ENCODE measurements around the gene SNX14. TPM values are rescaled to one million over a fixed set of nuclear protein-coding genes. Genes with fewer than 3 reads are reported as not detected.

The SNX14 gene
- total RNA-seq, 1 donor from 2014 or later: 89.5 TPM

DNA sequence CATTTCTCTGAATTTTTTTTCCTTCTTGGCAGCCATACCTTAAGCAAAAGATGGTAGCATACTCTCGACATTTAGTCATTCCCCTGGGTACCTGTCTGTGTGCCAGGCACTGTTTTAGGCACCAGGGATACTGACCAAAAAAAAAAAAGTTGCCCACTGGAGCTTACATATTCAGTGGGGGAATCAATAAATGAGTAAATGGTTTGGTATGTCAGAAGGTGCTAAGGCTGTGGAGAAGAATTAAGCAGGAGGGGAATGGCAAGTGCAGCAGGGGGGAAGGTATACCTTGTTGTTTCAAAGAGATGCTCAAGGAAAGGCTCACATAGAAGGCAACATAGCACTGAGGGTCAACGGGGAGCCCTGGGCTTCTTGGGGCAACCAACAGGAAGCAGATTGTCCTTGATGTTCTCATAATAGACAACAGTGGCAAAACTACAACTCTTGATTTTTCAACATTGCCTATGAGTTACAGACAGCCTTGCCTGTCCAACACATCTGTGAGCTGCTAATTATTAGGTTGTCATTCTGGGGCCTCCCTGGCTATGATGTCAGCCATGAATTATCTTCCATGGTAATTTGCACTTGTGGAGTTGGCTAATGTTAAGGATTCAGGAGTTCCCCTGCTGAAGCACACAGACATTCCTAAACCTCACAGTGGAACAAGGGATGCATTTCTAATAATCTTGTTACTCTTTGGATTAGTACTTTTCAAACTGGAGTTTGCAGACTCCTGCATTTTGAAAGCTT lies 124.2 kb downstream of the SNX14 start:
- FAIRE-seq: no peak

DNA sequence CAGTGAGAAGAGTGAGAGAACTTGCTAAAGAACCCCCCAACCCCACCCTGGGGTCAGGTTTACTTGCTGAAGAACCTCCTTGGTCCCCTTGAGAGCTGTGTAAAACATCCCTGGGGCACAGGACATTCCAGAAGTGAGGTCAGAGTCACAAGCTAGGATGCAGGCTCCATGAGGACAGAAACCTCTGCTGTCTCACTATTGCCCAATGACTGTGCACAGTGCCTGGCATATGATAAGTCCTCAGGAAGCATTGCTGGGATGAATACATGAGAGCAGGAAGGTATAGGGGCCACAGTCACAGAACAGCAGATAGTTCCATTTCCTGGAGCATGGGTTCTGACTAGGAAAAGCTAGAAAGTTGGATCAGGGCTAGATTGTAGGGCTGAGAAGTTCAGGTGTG lies 125.3 kb downstream of the SNX14 start:
- Mint-ChIP-seq H3K4me3 (ENCODE audit: unreplicated experiment) (no peak overlapping the region), H3K27me3 (ENCODE audit: low read depth, unreplicated experiment) (no peaks in the 10 kb centered on the region), H3K9me3 (ENCODE audit: unreplicated experiment) (no peaks in the 10 kb centered on the region), H3K36me3 (ENCODE audit: low read depth, unreplicated experiment) (no peaks in the 10 kb centered on the region), H3K4me1 (ENCODE audit: low read depth, unreplicated experiment) (peaks cover 48% of the 10 kb centered on the region), H3K27ac (ENCODE audit: unreplicated experiment) (peak overlapping the region; percentile 1)
- no peak for FAIRE-seq
- Histone ChIP-seq H3K27ac (ENCODE audit: low read depth, low read length) (no peak overlapping the region), H3K4me2 (ENCODE audit: low read length) (no peak overlapping the region), H3K79me2 (ENCODE audit: insufficient read depth, low read length) (peaks cover 5% of the 10 kb centered on the region), H3K9ac (ENCODE audit: low read length) (no peak overlapping the region), H3K9me3 (ENCODE audit: insufficient read depth, low read depth, low read length) (no peaks in the 10 kb centered on the region), H4K20me1 (ENCODE audit: insufficient read depth, low read length) (no peaks in the 10 kb centered on the region), H3K4me1 (ENCODE audit: insufficient read depth, low read length) (peaks cover 47% of the 10 kb centered on the region), H3K36me3 (ENCODE audit: insufficient read depth, low read length) (peaks cover 11% of the 10 kb centered on the region), H3K27me3 (ENCODE audit: insufficient read depth, low read length) (no peaks in the 10 kb centered on the region), H2AFZ (ENCODE audit: low read depth, low read length) (no peak overlapping the region), H3K4me3 (ENCODE audit: insufficient read depth, low read depth, low read length) (no peak overlapping the region)
- no peak for TF ChIP-seq EZH2 (IDR thresholded peaks at IDR 0.05; ENCODE audit: insufficient read depth, low read length)
- TF ChIP-seq, protein P1, sequence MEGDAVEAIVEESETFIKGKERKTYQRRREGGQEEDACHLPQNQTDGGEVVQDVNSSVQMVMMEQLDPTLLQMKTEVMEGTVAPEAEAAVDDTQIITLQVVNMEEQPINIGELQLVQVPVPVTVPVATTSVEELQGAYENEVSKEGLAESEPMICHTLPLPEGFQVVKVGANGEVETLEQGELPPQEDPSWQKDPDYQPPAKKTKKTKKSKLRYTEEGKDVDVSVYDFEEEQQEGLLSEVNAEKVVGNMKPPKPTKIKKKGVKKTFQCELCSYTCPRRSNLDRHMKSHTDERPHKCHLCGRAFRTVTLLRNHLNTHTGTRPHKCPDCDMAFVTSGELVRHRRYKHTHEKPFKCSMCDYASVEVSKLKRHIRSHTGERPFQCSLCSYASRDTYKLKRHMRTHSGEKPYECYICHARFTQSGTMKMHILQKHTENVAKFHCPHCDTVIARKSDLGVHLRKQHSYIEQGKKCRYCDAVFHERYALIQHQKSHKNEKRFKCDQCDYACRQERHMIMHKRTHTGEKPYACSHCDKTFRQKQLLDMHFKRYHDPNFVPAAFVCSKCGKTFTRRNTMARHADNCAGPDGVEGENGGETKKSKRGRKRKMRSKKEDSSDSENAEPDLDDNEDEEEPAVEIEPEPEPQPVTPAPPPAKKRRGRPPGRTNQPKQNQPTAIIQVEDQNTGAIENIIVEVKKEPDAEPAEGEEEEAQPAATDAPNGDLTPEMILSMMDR (IDR thresholded peaks at IDR 0.05; ENCODE audit: insufficient read depth, low read depth, low read length): no peak
- DNase-seq (ENCODE audit: low read depth): no peak

More for the DNA sequence above, 124.2 kb downstream of the SNX14 start:
- H3K4me1 Mint-ChIP-seq (ENCODE audit: low read depth, unreplicated experiment): peaks cover 46% of the 10 kb centered on the region
- TF ChIP-seq EZH2 (IDR thresholded peaks at IDR 0.05; ENCODE audit: insufficient read depth, low read length): no peak
- TF ChIP-seq, protein P1 (IDR thresholded peaks at IDR 0.05; ENCODE audit: insufficient read depth, low read depth, low read length): no peak
- no peak overlapping the region for H3K9ac ChIP-seq (ENCODE audit: low read length)
- H3K27ac Mint-ChIP-seq (ENCODE audit: unreplicated experiment): peak overlapping the region; percentile 82
- no peaks in the 10 kb centered on the region for H4K20me1 ChIP-seq (ENCODE audit: insufficient read depth, low read length)
- peaks cover 14% of the 10 kb centered on the region for H3K36me3 ChIP-seq (ENCODE audit: insufficient read depth, low read length)
- H3K4me1 ChIP-seq (ENCODE audit: insufficient read depth, low read length): peaks cover 40% of the 10 kb centered on the region
- H3K27me3 ChIP-seq (ENCODE audit: insufficient read depth, low read length): no peaks in the 10 kb centered on the region
- no peaks in the 10 kb centered on the region for H3K36me3 Mint-ChIP-seq (ENCODE audit: low read depth, unreplicated experiment)
- no peaks in the 10 kb centered on the region for H3K9me3 Mint-ChIP-seq (ENCODE audit: unreplicated experiment)
- H3K4me3 Mint-ChIP-seq (ENCODE audit: unreplicated experiment): no peak overlapping the region
- H3K4me3 ChIP-seq (ENCODE audit: insufficient read depth, low read depth, low read length): no peak overlapping the region
- no peak overlapping the region for H3K27ac ChIP-seq (ENCODE audit: low read depth, low read length)
- no peak overlapping the region for H2AFZ ChIP-seq (ENCODE audit: low read depth, low read length)
- H3K9me3 ChIP-seq (ENCODE audit: insufficient read depth, low read depth, low read length): no peaks in the 10 kb centered on the region
- no peak for DNase-seq (ENCODE audit: low read depth)
- H3K79me2 ChIP-seq (ENCODE audit: insufficient read depth, low read length): peaks cover 5% of the 10 kb centered on the region
- H3K4me2 ChIP-seq (ENCODE audit: low read length): peak overlapping the region; percentile 10
- no peaks in the 10 kb centered on the region for H3K27me3 Mint-ChIP-seq (ENCODE audit: low read depth, unreplicated experiment)

DNA sequence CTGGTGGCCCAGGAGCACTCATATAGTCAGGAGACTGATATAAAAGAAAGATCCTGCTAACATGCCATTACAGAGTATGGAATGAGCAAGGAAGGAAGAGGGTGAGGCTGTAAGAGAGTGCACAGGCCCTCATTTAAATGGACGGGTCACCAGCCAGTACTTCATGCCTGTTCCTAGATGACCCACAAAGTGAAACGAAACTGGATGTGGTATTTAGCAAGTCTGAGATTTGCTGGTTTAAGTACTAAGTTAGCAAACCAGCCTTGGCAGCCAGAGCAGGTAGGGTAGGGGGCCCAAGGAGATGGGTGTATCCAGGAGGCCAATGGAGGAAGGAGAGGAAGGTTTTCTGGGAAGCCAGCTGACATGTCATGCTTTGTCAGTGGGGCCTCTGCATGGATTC lies 127.9 kb downstream of the SNX14 start:
- FAIRE-seq: no peak
- Mint-ChIP-seq H3K9me3 (ENCODE audit: unreplicated experiment) (no peaks in the 10 kb centered on the region), H3K36me3 (ENCODE audit: low read depth, unreplicated experiment) (no peaks in the 10 kb centered on the region), H3K27me3 (ENCODE audit: low read depth, unreplicated experiment) (no peaks in the 10 kb centered on the region), H3K27ac (ENCODE audit: unreplicated experiment) (peak overlapping the region; percentile 95), H3K4me1 (ENCODE audit: low read depth, unreplicated experiment) (peaks cover 69% of the 10 kb centered on the region), H3K4me3 (ENCODE audit: unreplicated experiment) (no peak overlapping the region)
- no peaks in the 10 kb centered on the region for H4K20me1 ChIP-seq (ENCODE audit: insufficient read depth, low read length)
- DNase-seq (ENCODE audit: low read depth): no peak
- no peaks in the 10 kb centered on the region for H3K9me3 ChIP-seq (ENCODE audit: insufficient read depth, low read depth, low read length)
- H3K36me3 ChIP-seq (ENCODE audit: insufficient read depth, low read length): peaks cover 11% of the 10 kb centered on the region
- peaks cover 20% of the 10 kb centered on the region for H3K79me2 ChIP-seq (ENCODE audit: insufficient read depth, low read length)
- no peak overlapping the region for H3K4me3 ChIP-seq (ENCODE audit: insufficient read depth, low read depth, low read length)
- H2AFZ ChIP-seq (ENCODE audit: low read depth, low read length): no peak overlapping the region
- peak overlapping the region; percentile 81 for H3K4me2 ChIP-seq (ENCODE audit: low read length)
- H3K27me3 ChIP-seq (ENCODE audit: insufficient read depth, low read length): no peaks in the 10 kb centered on the region
- H3K4me1 ChIP-seq (ENCODE audit: insufficient read depth, low read length): peaks cover 64% of the 10 kb centered on the region
- peak overlapping the region; percentile 97 for H3K27ac ChIP-seq (ENCODE audit: low read depth, low read length)
- TF ChIP-seq, protein P1 (IDR thresholded peaks at IDR 0.05; ENCODE audit: insufficient read depth, low read depth, low read length): no peak
- TF ChIP-seq EZH2 (IDR thresholded peaks at IDR 0.05; ENCODE audit: insufficient read depth, low read length): no peak
- peak overlapping the region; percentile 10 for H3K9ac ChIP-seq (ENCODE audit: low read length)

Data from astrocyte (in vitro differentiated cells and primary cell).